SH-SY5Y (cell line): Measurements from ENCODE around the gene CAMTA1.

ENCODE experiments used
- GATA2 ChIP-seq: IDR thresholded peaks from 2 replicates; pipeline ENCODE4 v1.6.1; 2011; ENCODE audit warnings: mild to moderate bottlenecking, low read depth, low read length
- GATA3 ChIP-seq: IDR thresholded peaks from 2 replicates; pipeline ENCODE4 v1.6.1; 2011; ENCODE audit warnings: low read depth, mild to moderate bottlenecking, low read length, moderate library complexity

- TF ChIP-seq GATA2 = peak; percentile 83
- TF ChIP-seq GATA3 = no peak
Observed at GRCh38 chr1:7646981-7647901, 862.0 kb downstream of the CAMTA1 start.
